GM18907 (cell line): ENCODE measurements around the gene GPC6.

Source experiments
- ATAC-seq: cut with Tn5 transposase; IDR thresholded peaks from one replicate; pipeline ENCODE4 v1.9.1; 2021; ENCODE audit warnings: mild to moderate bottlenecking, moderate library complexity; ENCODE audit not compliant: unreplicated experiment

GPC6 gene

GRCh38 chr13:93670866-93671265 is 444.3 kb downstream of the GPC6 start:
- no peak for ATAC-seq

- no peak for ATAC-seq
These were observed 446.4 kb downstream of the GPC6 start for GRCh38 chr13:93672996-93673395.

GRCh38 chr13:93673885-93674284 is 447.3 kb downstream of the GPC6 start:
- ATAC-seq: no peak

DNA sequence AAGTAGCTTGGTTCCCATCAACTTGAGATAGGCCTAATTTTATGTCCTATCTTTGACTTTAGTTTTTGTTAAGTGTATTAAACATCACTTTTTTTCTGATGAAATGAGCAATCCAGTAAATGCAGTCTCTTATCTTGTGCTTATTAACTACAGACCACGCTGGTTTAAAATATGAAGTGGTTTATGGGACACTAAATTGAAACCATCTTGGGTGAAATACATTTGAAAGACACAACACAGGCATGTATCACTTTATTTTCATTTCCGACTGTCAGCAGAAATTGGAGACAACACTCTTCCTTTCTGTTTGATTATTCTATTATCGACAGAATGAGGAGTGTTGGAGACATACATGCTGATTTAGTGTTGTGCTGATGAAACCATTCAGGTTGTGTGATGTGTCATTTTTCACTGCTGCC is 447.7 kb downstream of the GPC6 start:
- ATAC-seq: no peak

DNA sequence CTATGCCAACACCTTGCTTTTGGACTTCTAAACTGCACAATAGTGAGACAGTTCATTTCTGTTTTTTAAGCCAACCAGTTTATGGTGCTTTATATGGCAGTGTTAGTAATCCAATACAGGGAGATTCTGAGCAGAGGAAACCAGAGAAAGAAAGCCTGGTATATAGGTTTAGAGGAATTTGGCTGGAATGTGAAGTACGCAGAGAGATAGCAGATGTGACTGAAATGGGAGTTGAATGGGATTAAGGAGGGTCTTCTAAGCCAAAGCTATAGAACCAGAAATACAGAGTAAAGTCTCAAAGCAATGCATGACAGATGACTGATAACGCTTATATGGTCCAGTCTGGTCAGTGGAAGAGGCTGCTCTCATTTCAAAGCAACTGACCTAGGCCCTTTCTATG is 453.7 kb downstream of the GPC6 start:
- no peak for ATAC-seq

- ATAC-seq: no peak
These were observed 459.3 kb downstream of the GPC6 start for GRCh38 chr13:93685900-93686299.

DNA sequence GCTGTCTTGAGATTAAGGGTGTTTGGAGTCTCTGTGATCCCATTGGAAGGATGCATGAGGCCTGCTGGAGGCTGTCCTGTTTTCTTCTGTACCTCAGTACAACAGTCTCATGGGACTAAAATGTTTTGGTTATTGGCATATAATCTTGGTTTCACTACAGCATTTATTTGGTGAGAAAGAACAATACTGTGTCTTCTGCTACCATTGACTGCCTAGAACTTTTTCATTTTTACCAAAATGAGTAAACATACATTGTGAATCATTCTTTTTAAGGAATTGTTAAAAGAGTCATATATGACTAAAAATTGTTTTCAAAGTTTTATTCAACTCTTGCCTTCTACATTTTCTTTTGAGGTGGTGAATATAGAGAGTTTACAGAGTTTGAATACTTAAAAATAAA is 459.8 kb downstream of the GPC6 start:
- no peak for ATAC-seq

DNA sequence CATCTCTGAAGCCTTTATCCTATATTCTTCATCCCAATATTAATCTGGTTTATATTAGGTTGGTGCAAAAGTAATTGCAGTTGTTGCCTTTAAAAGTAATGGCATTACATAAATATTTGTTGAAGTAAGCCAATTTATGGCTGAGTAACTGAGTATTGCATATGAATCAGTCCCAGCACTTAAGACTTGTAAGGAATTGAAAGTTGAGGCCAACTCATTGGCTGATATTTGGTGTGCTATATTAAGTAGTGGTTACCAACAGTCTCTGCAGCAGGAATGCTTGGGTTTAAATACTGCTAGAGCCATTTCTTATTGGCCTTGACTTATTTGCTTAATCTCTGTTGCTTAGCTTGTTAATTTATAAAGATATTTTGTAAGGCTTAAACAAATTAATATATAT is 460.7 kb downstream of the GPC6 start:
- ATAC-seq: no peak

- ATAC-seq: no peak
These were observed 462.7 kb downstream of the GPC6 start for GRCh38 chr13:93689333-93689732.

- ATAC-seq: no peak
These were observed 463.5 kb downstream of the GPC6 start for GRCh38 chr13:93690139-93690538.

- ATAC-seq: no peak
These were observed 471.5 kb downstream of the GPC6 start for GRCh38 chr13:93698016-93698613.

DNA sequence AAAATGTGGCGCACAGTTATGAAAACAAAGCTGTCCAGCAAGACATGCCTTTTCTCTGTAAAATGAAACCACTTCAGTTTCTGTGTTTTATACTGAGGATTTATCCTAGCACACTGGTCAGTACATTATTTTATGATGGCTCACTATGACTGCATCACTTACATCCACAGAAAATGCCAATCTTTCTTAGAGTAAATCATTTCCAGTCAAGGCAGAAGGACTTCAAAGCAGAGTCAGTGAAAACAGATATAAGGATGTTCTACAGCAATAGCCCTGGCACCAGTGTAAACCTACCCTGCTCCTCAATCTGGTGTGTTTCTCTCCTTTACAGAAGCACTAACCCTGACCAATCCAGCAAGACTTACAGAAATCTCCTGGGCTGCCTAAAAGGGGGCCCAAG is 473.5 kb downstream of the GPC6 start:
- ATAC-seq: no peak

GRCh38 chr13:93708308-93709075 is 481.9 kb downstream of the GPC6 start:
- ATAC-seq: no peak

DNA sequence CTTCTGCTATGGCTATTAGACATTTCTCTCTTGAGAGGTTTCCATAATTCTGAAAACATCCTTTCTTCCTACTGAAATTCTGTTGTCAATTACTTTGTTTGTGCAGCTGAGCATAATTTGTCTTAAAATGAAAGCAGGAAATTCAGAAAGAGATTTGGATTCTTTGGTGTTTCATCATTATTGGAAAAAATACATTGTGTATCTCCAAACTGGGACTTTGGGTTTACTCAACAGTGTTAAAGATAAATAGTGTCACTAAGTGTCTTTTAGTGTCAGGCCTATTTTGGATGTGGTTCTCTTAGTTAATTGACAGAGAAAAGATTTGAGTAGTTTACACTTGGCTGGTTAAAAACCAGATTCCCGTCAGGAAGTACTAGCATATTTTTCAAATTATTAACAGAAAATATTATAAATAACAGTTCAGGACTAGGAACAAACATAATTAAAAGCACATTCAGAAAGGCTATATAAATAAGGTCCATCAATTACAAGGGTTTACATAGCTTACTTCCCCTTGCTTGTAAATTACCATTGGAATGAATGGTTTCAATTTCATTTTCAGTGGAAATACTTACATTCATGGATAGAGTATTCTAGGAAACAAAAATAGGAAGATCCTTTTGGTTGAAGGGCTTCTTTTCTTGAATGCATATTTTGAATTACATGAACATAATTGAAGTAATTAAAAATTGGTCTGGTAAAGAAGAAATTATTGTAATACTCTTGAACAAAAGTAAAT is 483.1 kb downstream of the GPC6 start:
- no peak for ATAC-seq

DNA sequence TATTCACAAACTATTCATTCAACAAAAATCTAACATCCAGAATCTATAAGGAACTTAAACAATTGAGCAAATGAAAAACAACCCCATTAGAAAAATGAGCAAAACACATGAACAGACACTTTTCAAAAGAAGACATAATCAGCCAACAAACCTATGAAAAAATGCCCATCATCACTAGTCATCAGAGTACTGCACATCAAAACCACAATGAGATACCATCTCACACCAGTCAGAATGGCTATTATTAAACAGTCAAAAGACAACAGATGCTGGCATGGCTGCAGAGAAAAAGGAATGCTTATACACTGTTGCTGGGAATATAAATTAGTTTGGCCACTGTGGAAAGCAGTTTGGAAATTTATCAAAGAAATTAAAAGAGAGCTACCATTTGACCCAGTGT is 487.6 kb downstream of the GPC6 start:
- ATAC-seq: no peak

DNA sequence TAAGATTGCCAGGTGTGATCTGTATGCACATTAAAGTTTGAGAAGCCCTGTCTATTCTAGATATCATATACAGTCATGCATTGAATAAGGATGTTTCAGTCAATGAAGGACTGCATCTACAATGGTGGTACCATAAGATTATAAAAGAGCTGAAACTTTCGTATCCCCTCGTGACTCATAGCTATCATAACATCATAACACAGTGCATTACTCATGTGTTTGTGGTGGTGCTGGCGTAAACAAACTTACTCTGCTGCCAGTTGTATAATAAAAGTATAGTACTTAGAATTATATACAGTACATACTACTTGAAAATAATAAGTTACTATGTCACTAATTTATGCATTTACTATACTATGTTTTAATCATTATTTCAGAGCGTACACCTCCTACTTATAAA is 489.3 kb downstream of the GPC6 start:
- ATAC-seq: no peak

DNA sequence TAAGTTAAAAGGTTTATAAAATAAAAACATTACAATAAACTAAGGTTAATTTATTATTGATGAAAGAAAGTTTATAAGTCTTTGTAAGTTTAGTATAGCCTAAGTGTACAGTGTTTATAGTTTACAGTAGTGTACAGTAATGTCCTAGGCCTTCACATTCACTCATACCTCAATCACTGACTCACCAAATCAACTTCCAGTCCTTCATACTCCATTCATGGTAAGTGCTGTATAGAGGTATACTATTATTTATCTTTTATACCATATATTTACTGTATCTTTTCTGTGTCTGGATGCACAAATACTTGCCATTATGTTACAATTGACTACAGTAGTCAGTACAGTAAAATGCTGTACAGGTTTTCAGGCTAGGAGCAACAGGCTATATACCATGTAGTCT is 490.0 kb downstream of the GPC6 start:
- ATAC-seq: no peak

GRCh38 chr13:93721483-93721882 is 494.9 kb downstream of the GPC6 start:
- ATAC-seq: no peak

DNA sequence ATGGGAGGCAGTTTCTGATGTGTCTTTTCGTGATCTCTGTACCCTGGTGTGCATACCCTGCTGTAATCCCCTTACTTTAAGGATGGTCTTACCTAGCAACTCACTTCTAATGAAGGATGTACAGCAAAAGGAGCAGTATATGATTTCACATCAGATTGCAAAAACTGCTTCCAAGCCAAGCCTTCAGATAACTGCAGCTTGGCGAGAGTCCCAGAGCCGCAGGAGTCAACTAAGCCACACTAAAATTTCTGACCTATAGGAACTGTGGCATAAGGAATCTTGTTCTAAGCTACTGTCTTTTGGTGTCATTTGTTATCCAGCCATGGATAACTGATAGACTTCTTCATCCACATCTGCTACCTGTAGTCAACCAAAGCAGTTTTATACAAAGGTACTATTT is 496.7 kb downstream of the GPC6 start:
- no peak for ATAC-seq

GRCh38 chr13:93724187-93724586 is 497.6 kb downstream of the GPC6 start:
- ATAC-seq: no peak

DNA sequence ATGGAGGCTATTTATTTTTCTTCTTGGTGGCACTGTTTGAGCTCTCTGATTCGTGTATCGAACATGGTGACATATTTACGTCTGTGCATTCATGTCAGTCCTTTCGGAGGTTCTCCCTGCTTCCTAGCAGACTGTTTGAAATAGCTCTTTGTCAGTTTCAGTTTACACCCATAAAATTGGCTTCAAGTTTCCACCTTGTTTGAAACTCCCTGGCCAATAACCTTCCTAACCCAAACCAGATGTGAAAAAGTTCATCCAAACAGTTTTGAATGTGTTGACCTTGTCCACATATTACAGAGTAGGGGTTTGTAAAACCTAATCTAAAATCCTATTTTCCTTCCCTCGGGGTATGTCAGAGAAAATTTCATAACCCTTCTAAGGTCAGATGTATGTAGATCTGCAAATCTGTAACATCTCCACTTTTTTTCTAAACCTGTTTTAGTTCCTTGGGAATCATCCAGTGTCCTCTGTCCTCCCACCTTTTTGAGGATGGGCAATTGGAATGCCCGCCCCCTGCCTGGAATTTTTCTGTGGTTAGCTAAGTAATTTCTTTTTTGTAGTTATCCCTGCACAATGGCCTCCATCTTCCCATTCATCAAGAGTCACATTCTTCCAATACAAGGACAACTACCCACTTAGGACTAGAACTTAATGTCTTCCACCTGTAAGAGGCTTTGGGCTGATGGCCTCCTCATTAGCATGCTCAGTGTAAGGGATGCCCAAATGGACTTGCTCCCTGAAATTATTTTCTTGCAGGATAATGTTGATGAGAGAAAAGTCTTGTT is 499.8 kb downstream of the GPC6 start:
- ATAC-seq: no peak
